ENCODE data around the gene NTHL1.

NTHL1 gene

DNA sequence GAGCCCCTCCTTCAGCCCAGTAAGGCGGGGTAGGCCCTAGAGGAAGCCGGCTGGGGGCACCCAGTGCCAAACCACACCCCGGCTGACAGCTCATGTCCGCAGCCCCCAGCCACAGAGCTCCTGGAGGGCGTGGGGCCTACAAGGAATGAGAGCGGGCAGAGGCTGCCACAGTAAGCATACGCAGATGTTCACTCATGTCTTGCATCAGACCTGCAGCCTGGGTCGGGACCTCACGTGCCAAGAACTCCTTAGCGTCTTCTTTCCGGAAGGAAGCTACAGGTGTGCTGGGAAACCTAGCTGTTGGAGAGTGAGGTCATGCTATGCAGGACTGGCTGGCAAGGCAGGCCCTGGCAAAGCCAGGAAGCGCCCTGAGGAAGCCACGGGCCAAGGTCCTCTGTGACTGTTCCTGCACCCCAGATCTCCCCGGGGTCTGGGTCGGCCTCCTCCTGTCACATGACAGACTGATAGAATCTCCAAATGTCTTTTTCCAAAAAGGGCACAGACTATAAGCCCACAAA lies 39.6 kb downstream of the NTHL1 start:
- no peak for DNase-seq (ENCODE audit: low read depth)

DNA sequence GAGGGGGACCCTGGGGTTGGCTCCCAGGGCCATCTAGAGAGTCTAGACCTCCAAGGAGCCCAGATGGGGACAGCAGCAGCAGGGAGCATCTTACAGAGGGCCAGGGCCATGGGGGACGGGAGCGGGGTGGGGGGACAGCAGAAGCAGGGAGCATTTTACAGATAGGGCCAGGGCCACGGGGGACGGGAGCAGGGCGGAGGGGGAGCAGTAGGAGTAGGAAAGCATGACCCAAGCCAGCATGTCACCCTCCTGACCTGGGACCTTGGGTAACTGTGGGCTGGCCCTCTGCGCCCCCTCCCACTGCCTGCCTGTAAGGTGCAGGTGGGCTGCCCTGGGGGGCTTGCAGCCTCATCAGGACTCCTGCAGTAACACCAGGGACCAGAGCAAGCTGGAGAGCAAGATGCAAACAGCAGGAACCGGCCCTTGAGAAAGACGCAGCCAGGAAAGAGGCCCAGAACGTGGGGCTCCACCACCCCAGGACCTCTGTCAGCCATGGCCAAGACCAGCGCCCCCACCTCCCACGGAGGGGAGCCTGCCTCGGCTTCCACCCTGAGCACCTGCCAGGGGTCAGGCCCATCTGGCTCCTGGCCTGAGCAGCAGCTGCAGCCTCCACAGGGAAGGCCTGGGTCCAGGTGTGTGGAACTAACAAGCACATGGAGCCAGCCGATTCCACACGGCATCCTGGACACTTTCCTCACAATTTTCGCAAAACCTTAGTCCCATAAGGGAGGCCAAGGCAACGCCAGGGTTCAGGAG lies 40.4 kb downstream of the NTHL1 start:
- no peak for DNase-seq (ENCODE audit: low read depth)

DNA sequence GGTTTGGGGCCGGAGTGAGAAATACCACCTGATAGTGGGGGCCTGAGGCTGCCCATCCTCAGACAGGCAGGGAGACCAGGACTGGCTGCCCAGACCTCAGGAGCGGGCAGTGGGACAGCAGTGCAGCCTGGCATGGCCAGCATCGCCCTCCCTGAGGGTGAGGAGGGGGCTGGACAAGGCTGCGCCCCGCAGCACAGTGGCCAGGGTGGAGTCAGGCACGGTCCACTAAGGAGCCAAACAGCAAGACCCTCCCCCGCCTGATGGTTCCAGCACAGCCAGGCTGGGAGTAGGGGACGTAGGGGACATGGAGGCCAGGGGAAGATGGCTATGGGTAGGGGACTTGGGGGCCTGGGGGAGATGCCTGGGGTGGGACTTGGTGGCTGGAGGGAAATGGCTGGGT lies 41.3 kb downstream of the NTHL1 start:
- DNase-seq (ENCODE audit: low read depth) = no peak

DNA sequence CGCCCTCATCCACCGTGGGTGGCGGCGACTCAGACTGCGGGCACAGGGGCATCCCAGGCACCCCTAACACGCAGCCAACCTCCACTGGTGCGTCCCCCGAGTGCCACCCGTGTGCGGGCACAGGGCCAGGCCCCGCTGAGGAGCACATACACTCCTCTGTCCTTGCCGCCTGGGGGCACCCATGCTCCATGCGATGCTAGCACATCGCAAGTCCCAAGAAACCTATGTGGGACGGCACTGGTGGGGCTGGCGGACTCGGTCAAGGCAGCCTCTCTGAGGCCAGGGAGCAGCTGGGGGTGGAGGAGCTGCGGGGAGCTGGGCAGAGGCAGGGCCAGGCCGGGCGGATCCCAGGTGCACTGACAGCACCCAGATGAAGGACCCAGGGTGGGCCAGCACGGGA lies 42.0 kb downstream of the NTHL1 start:
- no peak for DNase-seq (ENCODE audit: low read depth)

DNA sequence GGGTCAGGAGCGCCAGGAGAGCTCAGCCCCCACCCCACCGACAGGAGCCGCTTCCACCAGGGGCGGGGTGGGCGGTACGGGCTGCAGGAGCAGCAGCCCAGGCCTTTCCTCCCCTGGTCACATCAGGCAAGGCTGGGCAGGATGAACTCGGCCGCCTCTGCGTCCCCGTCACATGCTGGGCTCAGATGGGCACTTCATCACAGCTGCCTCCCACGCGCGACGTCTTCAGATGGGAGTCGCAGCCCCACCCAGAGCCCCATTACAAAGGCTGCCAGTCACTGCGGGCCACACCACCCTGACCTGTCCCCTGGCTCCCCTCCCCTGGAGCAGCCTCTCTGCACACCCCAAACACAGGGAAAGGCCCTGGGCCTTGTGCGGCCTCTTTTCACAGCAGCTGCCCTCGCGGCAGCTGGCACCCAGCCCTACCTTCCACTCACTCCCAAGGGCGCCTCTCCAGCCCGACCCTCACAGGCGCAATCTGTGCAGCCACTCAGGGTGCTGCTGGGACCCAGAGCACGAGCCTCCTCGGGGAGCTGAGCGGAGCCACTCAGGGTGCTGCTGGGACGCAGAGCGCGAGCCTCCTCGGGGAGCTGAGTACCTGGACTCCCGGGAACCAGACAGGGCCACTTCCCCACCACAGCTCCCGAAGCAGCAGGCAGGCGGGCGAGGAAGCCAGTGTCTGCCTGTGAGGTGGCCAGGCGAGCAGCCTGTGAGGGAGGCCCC lies 42.7 kb downstream of the NTHL1 start:
- no peak for DNase-seq (ENCODE audit: low read depth)

DNA sequence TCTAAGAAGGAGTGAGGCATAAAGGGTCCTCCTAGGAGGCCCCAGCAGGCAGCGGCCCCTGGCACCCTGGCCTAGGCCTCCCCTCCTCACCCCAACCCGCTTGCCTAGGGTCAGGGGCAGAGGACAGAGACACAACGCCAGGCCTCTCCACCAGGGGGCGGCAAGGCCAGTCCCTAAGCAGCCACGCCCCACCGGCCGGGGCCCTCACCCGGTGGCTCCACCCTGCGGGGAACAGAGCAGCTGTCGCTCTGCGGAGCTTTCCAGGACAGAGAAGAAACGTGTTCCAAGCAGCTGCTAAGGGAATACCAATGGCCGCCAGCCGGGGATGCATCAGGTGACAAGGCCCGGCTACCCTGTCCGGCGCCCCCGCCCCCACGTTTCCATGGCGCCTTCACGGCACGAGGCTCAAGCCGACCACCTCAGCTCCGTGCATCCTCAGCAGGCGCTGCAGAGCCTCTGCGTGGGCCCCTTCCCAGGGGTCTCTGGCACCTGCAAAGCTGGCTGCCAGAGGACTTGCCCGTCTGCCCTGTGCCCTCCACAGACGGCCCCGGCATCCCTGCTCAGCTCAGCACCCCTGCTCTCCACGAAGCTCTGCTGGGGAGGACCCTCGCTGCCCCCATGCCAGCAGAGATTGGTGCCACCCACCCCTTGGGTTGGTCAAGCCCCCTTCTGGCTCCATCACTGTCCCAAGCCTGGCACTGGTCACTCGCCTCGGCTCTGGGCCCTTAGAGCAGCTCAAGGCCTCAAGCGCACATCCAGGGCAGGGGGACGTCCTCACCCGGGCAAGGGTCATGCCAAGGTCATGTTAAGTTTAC lies 43.6 kb downstream of the NTHL1 start:
- DNase-seq (ENCODE audit: low read depth) = peak; percentile 91

DNA sequence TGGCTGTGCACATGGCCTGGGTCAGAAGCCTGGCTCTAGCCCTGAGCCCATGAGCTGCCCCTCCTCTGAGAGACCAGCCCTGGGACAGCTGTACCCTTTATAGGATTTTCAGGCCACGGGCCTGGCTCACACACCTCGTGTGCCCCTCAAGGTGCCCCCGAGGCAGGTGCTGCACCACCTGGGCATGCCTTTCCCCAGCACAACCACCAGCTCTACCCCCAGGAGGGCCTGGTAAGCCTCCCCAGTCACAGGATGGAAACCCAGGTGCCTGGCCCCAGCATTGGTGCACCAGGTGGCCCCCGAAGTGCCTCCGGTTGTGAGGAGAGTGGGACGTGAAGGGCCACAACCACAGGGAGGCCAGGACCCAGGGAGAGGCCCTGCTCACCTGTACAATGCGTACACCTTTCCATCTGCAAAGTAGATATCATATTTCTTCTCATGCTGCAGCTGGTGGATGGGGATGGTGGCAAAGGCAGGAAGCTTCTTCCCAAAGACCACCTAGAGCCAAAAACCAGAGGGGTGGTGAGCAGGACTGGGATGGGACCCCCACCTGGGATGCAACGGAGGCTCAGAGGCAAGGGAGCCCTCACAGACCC lies 44.3 kb downstream of the NTHL1 start:
- no peak for DNase-seq (ENCODE audit: low read depth)

DNA sequence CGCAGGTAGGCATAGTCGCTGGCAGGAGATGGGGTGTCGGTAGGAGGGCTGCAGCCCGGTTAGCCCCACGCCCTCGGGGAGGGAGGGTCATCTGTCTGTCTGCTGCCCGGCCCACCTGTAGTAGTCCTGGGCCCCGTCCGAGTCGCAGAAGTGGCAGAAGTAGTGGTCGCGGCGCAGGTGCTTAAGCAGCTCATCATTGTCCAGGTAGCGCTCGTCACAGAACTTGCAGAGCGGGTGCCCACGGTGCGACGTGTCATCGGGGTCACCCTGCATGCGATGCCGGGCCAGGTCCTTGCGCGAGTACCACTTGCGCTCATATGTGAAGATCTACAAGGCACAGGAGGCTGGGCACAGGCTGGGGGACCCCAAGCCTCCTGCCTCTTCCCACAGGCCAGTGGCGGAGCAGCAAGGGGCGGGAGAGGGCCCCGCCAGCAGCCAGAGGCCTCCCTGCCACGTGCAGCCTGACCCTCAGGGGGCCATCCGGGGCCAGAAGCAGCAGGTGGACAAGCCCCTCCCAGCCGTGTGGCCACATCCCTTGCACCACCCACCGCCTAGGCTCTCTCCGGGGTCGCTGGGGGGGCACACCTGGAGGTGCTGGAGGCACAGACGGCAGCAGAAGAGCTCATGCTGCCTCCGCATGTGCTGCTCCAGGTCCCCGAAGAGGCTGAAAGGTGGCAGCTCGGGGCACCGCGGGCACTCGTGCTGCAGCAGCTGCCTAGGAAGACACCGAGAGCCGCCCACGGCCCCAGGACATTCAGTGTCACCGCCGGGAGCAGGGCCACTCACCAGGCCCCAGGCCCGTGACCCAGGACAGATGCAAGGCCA lies 45.0 kb downstream of the NTHL1 start:
- no peak for DNase-seq (ENCODE audit: low read depth)

DNA sequence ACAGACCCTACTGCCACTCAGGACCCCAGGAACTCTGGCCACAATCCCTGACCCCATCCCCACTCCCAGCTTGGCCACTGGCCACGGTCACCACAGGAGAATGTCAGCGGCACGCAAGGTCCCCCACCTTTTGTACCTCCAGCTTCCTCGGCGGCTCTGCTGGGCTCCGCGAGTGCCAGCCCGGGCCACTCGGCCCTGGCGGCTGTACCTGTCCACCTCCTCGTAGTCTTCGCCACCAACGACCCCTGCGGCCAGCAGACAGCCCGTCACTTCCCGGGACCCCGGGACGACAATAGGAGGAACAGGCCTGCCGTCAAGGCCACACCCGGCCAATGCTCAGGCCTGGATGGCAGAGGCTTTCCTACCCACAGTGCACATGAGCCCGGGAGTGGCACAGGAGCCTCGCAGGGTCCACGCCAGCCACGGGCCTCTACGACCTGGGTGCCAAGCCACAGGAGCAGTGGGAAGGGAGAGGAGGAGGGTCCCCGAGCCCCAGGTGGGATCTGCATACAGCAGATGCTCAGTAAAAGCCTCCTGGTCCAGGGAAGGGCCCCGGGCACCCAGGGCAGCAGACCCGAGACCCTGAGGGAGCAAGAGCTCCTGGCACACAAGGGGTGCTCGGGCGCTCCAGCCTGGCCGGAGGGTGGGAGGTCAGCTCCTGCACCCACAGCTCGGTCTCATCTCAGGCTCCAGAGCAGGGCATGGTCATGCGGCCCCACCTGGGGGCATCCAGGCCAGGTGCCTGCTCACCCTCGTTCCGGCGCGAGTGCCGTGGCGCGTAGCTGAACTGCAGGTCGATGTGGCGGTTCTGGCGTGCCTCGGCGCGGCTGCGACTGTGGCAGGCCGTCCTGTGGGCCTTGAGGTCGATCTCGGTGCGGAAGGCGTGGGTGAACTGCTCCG lies 45.9 kb downstream of the NTHL1 start:
- DNase-seq (ENCODE audit: low read depth) = no peak

DNA sequence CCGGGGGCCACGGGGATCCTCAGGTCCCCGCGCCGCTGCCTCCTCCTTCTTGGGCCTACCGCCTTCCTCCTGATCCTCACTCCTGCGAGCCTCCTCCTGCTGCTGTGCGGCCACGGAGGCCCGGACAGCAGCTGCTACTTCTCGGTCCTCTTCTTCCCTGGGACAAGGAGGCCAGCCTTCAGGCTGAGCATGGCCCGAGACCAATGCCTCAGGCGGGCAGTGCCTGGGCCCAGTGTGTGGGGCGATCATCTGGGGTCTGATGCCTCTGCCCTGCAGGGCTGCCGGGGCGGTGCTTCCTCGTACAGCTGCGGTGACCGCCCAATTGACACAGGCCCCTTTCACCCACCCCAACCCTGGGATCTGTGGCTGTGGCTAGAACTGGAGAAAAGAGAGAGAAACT lies 46.6 kb downstream of the NTHL1 start:
- DNase-seq (ENCODE audit: low read depth) = no peak

DNA sequence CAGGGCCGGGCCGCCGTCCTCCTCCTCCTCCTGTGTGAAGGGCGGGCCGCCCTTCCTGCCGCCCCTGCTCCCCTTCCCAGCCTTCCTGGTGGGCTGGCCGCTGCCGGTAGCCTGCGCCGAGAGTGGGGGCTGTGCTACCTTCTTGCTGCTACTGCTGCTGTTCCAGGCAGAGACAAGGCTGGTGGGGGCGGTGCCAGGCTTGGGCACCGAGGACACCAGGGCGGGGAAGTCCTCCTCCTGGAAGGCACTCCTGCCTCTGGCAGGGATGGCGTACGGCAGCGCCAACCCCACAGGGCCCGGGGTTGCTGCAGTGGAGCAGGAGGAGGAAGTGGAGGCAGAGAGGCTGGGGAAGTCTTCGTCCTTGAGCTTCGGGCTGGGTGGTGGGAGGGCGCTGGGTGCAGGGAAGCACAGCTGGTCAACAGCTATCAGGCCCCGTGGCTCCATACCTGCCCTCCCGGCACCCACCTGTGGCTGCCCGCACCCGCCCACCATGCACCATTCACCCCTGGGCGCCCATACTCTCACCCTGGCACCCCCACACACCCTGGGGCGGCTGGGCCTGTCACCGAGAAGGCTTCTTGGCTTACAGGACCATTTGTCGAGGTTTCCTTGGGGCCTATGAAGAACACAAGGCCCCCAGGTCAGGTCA lies 47.6 kb downstream of the NTHL1 start:
- DNase-seq (ENCODE audit: low read depth) = no peak

DNA sequence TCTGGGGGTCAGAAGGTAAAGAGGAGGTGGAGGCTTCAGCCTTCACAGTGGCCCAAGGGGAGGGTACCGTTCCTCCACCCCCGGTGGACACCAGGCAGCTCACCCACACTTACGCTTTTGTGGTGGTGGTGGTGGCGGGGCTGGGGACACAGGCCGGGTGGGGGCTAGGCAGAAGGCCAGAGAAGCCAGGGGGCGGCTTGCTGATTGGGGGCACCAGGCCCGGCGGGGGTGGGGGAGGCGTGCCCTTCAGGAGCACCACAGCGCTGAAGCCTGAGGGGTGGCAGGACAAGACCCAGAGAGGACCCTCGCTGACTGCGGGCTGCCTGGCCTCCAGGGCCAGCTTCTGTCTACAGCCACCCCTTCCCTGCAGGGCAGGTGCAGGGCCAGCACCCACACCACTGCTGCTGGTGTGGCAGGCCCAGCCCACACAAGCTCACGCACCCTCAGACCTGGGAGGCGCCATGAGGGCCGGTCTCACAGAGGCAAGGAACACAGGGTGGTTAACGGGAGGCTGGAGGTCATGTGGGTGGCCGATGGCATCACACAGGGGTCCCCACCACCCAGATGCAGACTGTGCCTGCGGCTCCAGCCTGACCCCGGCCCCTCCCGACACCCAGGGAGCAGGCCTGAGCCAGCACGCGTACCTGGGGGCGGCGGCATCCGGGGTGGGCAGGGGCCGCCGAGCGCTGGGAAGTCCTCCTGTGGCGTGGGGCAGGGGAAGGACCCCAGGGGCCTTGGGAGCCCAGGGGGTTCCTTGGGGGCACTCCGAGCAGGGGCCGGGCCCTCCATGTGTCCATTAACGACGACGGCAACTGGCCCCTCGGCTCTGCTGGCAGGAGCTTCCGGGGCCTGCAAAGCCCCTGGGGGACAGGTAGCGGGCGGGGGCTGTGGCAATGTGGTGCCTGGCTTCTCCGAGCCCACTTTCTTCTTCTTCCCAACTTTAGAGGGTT lies 48.5 kb downstream of the NTHL1 start:
- no peak for DNase-seq (ENCODE audit: low read depth)

DNA sequence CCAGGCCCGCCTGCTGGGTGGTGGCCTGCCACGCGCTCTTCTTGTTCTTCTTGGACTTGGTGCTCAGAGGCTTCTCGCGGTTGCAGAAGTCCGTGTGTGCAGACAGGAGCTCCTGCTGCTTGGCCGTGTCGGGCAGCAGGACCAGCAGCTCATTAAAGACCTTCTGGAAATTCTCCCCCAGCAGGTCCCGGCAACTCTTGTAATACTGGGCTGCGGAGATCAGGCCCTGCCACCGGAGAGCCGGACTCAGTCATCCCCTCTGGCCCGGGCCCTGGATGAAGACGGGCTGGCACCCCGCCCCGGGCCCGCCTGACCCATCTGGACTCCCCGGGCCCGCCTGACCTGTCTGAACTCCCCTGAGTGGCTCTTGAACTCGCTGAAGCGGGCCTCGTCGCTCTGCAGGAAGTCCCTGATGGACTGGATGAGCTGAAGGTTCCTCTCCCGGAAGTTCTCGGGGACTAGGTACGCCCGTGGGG lies 49.2 kb downstream of the NTHL1 start:
- no peak for DNase-seq (ENCODE audit: low read depth)

DNA sequence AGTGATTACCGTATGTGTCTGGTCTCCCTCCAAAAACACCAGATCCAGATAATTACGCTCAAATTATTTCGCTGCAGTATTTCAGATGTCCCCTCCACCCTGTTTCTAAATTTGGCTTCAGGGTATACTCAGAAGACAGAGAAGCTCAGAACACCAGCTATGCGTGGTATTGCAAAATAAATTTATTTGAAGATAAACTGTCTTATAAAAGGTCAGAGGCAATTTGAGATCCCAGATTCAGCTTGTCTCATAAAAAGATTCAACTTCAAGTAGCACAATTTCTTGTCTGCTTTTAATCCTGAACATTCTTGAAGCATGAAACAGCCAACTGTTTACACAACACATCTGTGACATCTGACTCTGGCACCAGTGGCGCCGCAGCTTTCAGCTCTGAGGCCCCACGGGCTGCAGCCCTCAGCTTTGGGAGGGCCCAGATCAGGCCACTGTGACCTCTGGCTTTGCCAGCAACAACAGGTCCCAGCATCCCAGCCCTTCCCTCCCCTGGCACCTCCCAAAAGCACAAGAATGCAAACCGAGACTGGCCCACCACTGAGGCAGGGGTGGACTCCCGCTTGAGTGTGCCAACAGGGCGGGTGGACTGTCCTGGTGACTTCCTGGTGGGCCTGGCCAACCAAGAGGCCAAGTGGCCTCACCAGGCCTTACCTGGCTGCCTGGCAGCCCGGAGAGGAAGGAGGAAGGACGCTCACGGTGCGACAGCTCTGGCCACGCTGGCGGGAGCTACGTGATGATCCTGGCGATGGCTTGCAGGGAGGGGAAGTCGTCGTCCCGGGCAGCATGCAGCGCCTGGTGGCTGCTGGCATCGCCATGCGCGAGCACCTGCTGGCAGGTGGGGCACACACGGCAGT lies 49.9 kb downstream of the NTHL1 start:
- DNase-seq (ENCODE audit: low read depth) = no peak

DNA sequence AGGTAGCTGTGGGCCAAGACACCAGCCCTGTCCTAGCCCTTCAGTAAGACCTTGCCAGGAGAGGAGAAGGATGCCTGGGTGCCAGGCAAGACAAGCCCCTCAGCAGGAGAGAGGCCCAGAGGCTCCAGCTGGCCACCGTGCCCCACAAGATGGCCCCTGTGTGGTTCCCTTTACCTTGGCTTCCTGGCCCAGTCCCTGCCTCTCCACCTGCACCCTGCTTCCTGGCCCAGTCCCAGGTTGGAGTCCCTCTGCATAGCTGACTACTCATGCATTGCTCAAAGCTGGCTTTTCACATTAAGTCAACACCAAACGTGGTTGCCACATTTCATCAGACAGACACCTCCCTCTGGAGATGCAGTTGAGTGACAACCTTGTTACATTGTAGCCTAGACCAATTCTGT lies 53.9 kb downstream of the NTHL1 start:
- no peak for DNase-seq (ENCODE audit: low read depth)

DNA sequence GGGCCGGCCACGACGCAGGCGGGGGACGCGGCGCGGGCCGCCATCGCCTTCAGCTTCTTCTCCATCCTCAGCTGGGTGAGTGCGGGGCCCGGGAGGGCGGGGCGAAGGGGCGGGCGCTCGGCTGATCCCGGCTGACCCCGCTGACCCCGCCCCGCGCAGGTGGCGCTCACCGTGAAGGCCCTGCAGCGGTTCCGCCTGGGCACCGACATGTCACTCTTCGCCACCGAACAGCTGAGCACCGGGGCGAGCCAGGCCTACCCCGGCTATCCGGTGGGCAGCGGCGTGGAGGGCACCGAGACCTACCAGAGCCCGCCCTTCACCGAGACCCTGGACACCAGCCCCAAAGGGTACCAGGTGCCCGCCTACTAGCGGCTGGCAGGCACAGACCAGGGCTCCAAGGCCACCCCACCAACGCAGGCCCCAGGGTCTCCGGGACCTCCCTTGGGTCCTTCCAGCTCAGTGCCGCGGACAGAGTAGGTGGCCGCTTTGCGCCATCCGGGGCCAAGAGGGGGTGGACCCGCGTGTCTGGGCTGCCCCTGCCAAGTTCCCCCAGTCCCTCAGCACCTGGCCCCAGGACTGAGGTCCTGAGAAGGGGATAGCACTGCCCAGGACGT lies 54.8 kb downstream of the NTHL1 start:
- DNase-seq (ENCODE audit: low read depth) = no peak

Measured in activated T-cell treated with anti-CD3 and anti-CD28 coated beads for 48 hours (primary cell).